GM21360 (cell line): ENCODE measurements around the gene MRFAP1L1.
A peak's percentile ranks its signal among the peaks of the same experiment; 100 is the strongest.

Experiments used
- ATAC-seq: cut with Tn5 transposase; IDR thresholded peaks from one replicate; pipeline ENCODE4 v1.9.1; 2021; ENCODE audit warnings: mild to moderate bottlenecking, moderate library complexity; ENCODE audit not compliant: unreplicated experiment

Gene MRFAP1L1

GRCh38 chr4:6716958-6717655 is 7.4 kb upstream of the MRFAP1L1 start:
- ATAC-seq, result no peak

- ATAC-seq, result peak; percentile 77
Measured at GRCh38 chr4:6716018-6716911, 6.6 kb upstream of the MRFAP1L1 start, which contains the start of gene BLOC1S4. TSS of gene BLOC1S4 (plus strand) at chr4:6716174. CDS start at chr4:6716210, 36 bp downstream.

GRCh38 chr4:6715704-6716017 is 6.0 kb upstream of the MRFAP1L1 start:
- ATAC-seq, result peak; percentile 2

- no peak for ATAC-seq
Measured at GRCh38 chr4:6714954-6715353, 5.3 kb upstream of the MRFAP1L1 start.

GRCh38 chr4:6710996-6711395 is 1.3 kb upstream of the MRFAP1L1 start:
- no peak for ATAC-seq

- no peak for ATAC-seq
Measured at GRCh38 chr4:6710282-6710681, 617 bp upstream of the MRFAP1L1 start.

- no peak for ATAC-seq
Measured at GRCh38 chr4:6706173-6706572, 3.5 kb downstream of the MRFAP1L1 start.

GRCh38 chr4:6705646-6706045 is 4.0 kb downstream of the MRFAP1L1 start:
- no peak for ATAC-seq

GRCh38 chr4:6703786-6704185 is 5.9 kb downstream of the MRFAP1L1 start:
- ATAC-seq, result no peak

- ATAC-seq, result no peak
Measured at GRCh38 chr4:6702761-6703160, 6.9 kb downstream of the MRFAP1L1 start.

GRCh38 chr4:6701371-6701770 is 8.3 kb downstream of the MRFAP1L1 start:
- ATAC-seq, result no peak

GRCh38 chr4:6699903-6700302 is 9.8 kb downstream of the MRFAP1L1 start:
- ATAC-seq, result no peak

GRCh38 chr4:6699388-6699787 is 10.3 kb downstream of the MRFAP1L1 start:
- ATAC-seq, result no peak

GRCh38 chr4:6697131-6697530 is 12.5 kb downstream of the MRFAP1L1 start:
- no peak for ATAC-seq

- ATAC-seq, result no peak
Measured at GRCh38 chr4:6696611-6697010, 13.1 kb downstream of the MRFAP1L1 start.

GRCh38 chr4:6695660-6696610 is 13.7 kb downstream of the MRFAP1L1 start:
- no peak for ATAC-seq

- no peak for ATAC-seq
Measured at GRCh38 chr4:6694177-6694901, 15.3 kb downstream of the MRFAP1L1 start.

GRCh38 chr4:6693231-6694176 is 16.2 kb downstream of the MRFAP1L1 start, which contains the start of gene S100P:
TSS of gene S100P (plus strand) at chr4:6693878. CDS start at chr4:6693933, 55 bp downstream.
- ATAC-seq, result no peak

- no peak for ATAC-seq
Measured at GRCh38 chr4:6692806-6693205, 16.9 kb downstream of the MRFAP1L1 start.
